H9 (cell line): Measurements from ENCODE around the gene VIT. TPM values are rescaled to one million over a fixed set of nuclear protein-coding genes. Genes with fewer than 3 reads are reported as not detected.

ENCODE experiments used
- DNase-seq: peaks from one replicate; pipeline ENCODE4 v3.0.0-alpha.2; 2017
- H2AFZ ChIP-seq: one replicate; pipeline ENCODE4 v1.6.1; 2013; ENCODE audit warnings: mild to moderate bottlenecking, low read length, control low read depth, moderate library complexity
- H2AK5ac ChIP-seq: 2 replicates; pipeline ENCODE4 v1.6.1; 2013; ENCODE audit warnings: low read length, control low read depth, mixed read lengths; ENCODE audit not compliant: insufficient read length
- H2BK120ac ChIP-seq: one replicate; pipeline ENCODE4 v1.6.1; 2013; ENCODE audit warnings: low read depth, mild to moderate bottlenecking, low read length, control low read depth, inconsistent platforms; ENCODE audit not compliant: poor library complexity, severe bottlenecking
- H2BK12ac ChIP-seq: 2 replicates; pipeline ENCODE4 v1.6.1; 2013; ENCODE audit warnings: low read length, control low read depth, mixed read lengths, low read depth; ENCODE audit not compliant: insufficient read length
- H2BK15ac ChIP-seq: 2 replicates; pipeline ENCODE4 v1.6.1; 2013; ENCODE audit warnings: low read depth, low read length, control low read depth
- H2BK20ac ChIP-seq: one replicate; pipeline ENCODE4 v1.6.1; 2013; ENCODE audit warnings: low read depth, mild to moderate bottlenecking, low read length, control low read depth, inconsistent platforms; ENCODE audit not compliant: poor library complexity, severe bottlenecking
- H2BK5ac ChIP-seq: 2 replicates; pipeline ENCODE4 v1.6.1; 2013; ENCODE audit warnings: low read length, control low read depth, mixed read lengths; ENCODE audit not compliant: insufficient read length
- H3K14ac ChIP-seq: 2 replicates; pipeline ENCODE4 v1.6.1; 2013; ENCODE audit warnings: low read length, control low read depth; ENCODE audit not compliant: insufficient read depth
- H3K18ac ChIP-seq: 2 replicates; pipeline ENCODE4 v1.6.1; 2013; ENCODE audit warnings: low read depth, mild to moderate bottlenecking, mixed read lengths, low read length, control low read depth; ENCODE audit not compliant: insufficient read length
- H3K23ac ChIP-seq: 2 replicates; pipeline ENCODE4 v1.6.1; 2013; ENCODE audit warnings: low read length, control low read depth, mixed read lengths, low read depth; ENCODE audit not compliant: insufficient read length
- H3K23me2 ChIP-seq: 2 replicates; pipeline ENCODE4 v1.6.1; 2013; ENCODE audit warnings: low read depth, mild to moderate bottlenecking, mixed read lengths, low read length, control low read depth; ENCODE audit not compliant: insufficient read length, poor library complexity, severe bottlenecking
- H3K27ac ChIP-seq: 2 replicates; pipeline ENCODE4 v1.5.1; 2013; ENCODE audit warnings: low read length, control low read depth, mixed read lengths, low read depth; ENCODE audit not compliant: insufficient read length
- H3K27me3 ChIP-seq: 2 replicates; pipeline ENCODE4 v1.6.1; 2013; ENCODE audit warnings: low read length, control low read depth, inconsistent platforms; ENCODE audit not compliant: insufficient read depth
- H3K4ac ChIP-seq: 2 replicates; pipeline ENCODE4 v1.6.1; 2013; ENCODE audit warnings: low read depth, mild to moderate bottlenecking, control low read depth, inconsistent platforms, low read length, moderate library complexity
- H3K4me1 ChIP-seq: 2 replicates; pipeline ENCODE4 v1.6.1; 2013; ENCODE audit warnings: low read length, control low read depth, inconsistent platforms; ENCODE audit not compliant: insufficient read depth
- H3K4me2 ChIP-seq: 2 replicates; pipeline ENCODE4 v1.6.1; 2013; ENCODE audit warnings: low read length, control low read depth, mixed read lengths; ENCODE audit not compliant: insufficient read length, insufficient read depth
- H3K56ac ChIP-seq: 2 replicates; pipeline ENCODE4 v1.6.1; 2013; ENCODE audit warnings: low read depth, mild to moderate bottlenecking, mixed read lengths, low read length, control low read depth; ENCODE audit not compliant: insufficient read length
- H3K79me1 ChIP-seq: 2 replicates; pipeline ENCODE4 v1.6.1; 2013; ENCODE audit warnings: low read depth, mild to moderate bottlenecking, moderate library complexity, low read length, control low read depth, inconsistent platforms; ENCODE audit not compliant: insufficient read depth, poor library complexity, severe bottlenecking
- H3K79me2 ChIP-seq: 2 replicates; pipeline ENCODE4 v1.6.1; 2013; ENCODE audit warnings: low read length, control low read depth, inconsistent platforms; ENCODE audit not compliant: insufficient read depth
- H3K9ac ChIP-seq: 2 replicates; pipeline ENCODE4 v1.6.1; 2013; ENCODE audit warnings: low read length, control low read depth, mixed read lengths; ENCODE audit not compliant: insufficient read length; ENCODE audit errors: extremely low read depth
- H3K9me3 ChIP-seq: one replicate; pipeline ENCODE4 v1.6.1; 2013; ENCODE audit warnings: low read depth, low read length, inconsistent platforms; ENCODE audit not compliant: control insufficient read depth
- H3T11ph ChIP-seq: one replicate; pipeline ENCODE4 v1.6.1; 2013; ENCODE audit warnings: mild to moderate bottlenecking, low read length, control low read depth, inconsistent platforms
- H4K20me1 ChIP-seq: one replicate; pipeline ENCODE4 v1.6.1; 2013; ENCODE audit not compliant: control insufficient read depth, insufficient read length, insufficient read depth
- H4K5ac ChIP-seq: 2 replicates; pipeline ENCODE4 v1.6.1; 2013; ENCODE audit warnings: low read depth, mild to moderate bottlenecking, mixed read lengths, low read length, control low read depth; ENCODE audit not compliant: insufficient read length
- H4K8ac ChIP-seq: replicated peaks from 2 replicates; pipeline ENCODE4 v1.6.1; 2013; ENCODE audit warnings: low read length, control low read depth, mixed read lengths, low read depth; ENCODE audit not compliant: insufficient read length
- H4K91ac ChIP-seq: 2 replicates; pipeline ENCODE4 v1.6.1; 2013; ENCODE audit warnings: low read depth, mild to moderate bottlenecking, moderate library complexity, mixed read lengths, low read length, control low read depth; ENCODE audit not compliant: insufficient read length
- H3K27ac Mint-ChIP-seq, 3 experiments: 2 replicates in 2 of 3; 3 replicates in 1 of 3; pipeline ENCODE4 v1.8.0; 2020 to 2021; ENCODE audit warnings: mixed read lengths in 3 of 3, mild to moderate bottlenecking in 1 of 3, moderate library complexity in 1 of 3
- H3K27me3 Mint-ChIP-seq: 2 replicates; pipeline ENCODE4 v1.8.0; 2021; ENCODE audit warnings: low read depth, mild to moderate bottlenecking, moderate library complexity, mixed read lengths
- H3K36me3 Mint-ChIP-seq, 3 experiments: 2 replicates in 2 of 3; 3 replicates in 1 of 3; pipeline ENCODE4 v1.8.0; 2020 to 2021; ENCODE audit warnings: low read depth in 3 of 3, mixed read lengths in 3 of 3; ENCODE audit not compliant: insufficient read depth in 1 of 3
- H3K4me1 Mint-ChIP-seq, 2 experiments: 2 replicates each; pipeline ENCODE4 v1.8.0; 2020; ENCODE audit warnings: mixed read lengths in 2 of 2
- H3K4me3 Mint-ChIP-seq, 2 experiments: 2 replicates in 1 of 2; 3 replicates in 1 of 2; pipeline ENCODE4 v1.8.0; 2020 to 2021; ENCODE audit warnings: mild to moderate bottlenecking in 2 of 2, mixed read lengths in 2 of 2, moderate library complexity in 1 of 2
- H3K9me3 Mint-ChIP-seq, 2 experiments: 2 replicates in 1 of 2; 3 replicates in 1 of 2; pipeline ENCODE4 v1.8.0; 2020; ENCODE audit warnings: mild to moderate bottlenecking in 2 of 2, mixed read lengths in 2 of 2, moderate library complexity in 1 of 2
- CTCF ChIP-seq: fragments of 200-600 bp; sonication (generic); conservative IDR thresholded peaks from 3 replicates; pipeline ENCODE4 v1.8.0; 2021; ENCODE audit warnings: antibody characterized with exemption, mild to moderate bottlenecking
- WGBS: extraction: QIAGEN DNeasy Blood & Tissue Kit; methylation state at CpG from one replicate; pipeline ENCODE4 v1.1.7; 2013; ENCODE audit warnings: missing lambda C conversion rate, low lambda C conversion rate, mixed read lengths; ENCODE audit not compliant: insufficient read length; ENCODE audit errors: extremely low coverage; 5-methylcytosine and 5-hydroxymethylcytosine counted together
- total RNA-seq: library from RNA; stranded (reverse); gene quantifications from 2 replicates; pipeline ENCODE4 v1.2.1, GENCODE V29; 2021

Gene VIT
- total RNA-seq, 1 experiment from 2014 or later = 0.15 TPM

- H3K79me1 ChIP-seq = no peaks in the 10 kb centered on the region
- no peaks in the 10 kb centered on the region for H4K20me1 ChIP-seq
- no peak overlapping the region for H2BK120ac ChIP-seq
- no peaks in the 10 kb centered on the region for H3K79me2 ChIP-seq
- H2BK15ac ChIP-seq = no peak overlapping the region
- H3K23ac ChIP-seq = no peak overlapping the region
- H2BK5ac ChIP-seq = no peak overlapping the region
- H3K23me2 ChIP-seq = no peaks in the 10 kb centered on the region
- H4K8ac ChIP-seq = no peak overlapping the region
- Mint-ChIP-seq H3K9me3 (no peaks in the 10 kb centered on the region), H3K4me1 (peaks cover 11% of the 10 kb centered on the region in 2 experiments), H3K36me3 (no peaks in the 10 kb centered on the region), H3K4me3 (no peak overlapping the region), H3K27ac (no peak overlapping the region), H3K27me3 (no peaks in the 10 kb centered on the region)
- no peak overlapping the region for H3K56ac ChIP-seq
- no peak overlapping the region for H3K18ac ChIP-seq
- H3K9ac ChIP-seq = no peak overlapping the region
- H3T11ph ChIP-seq = no peak overlapping the region
- no peak overlapping the region for H2BK20ac ChIP-seq
- H4K91ac ChIP-seq = no peak overlapping the region
- WGBS = no CpG with 5 or more reads among the region's 3 CpGs
- DNase-seq = no peak
- no peak overlapping the region for H3K27ac ChIP-seq
- no peak overlapping the region for H3K4me2 ChIP-seq
- H3K9me3 ChIP-seq = no peaks in the 10 kb centered on the region
- TF ChIP-seq CTCF = no peak
- H2AK5ac ChIP-seq = no peak overlapping the region
- no peak overlapping the region for H2BK12ac ChIP-seq
- H3K14ac ChIP-seq = no peak overlapping the region
- no peak overlapping the region for H3K4ac ChIP-seq
- H4K5ac ChIP-seq = no peak overlapping the region
- H2AFZ ChIP-seq = no peak overlapping the region
- no peaks in the 10 kb centered on the region; the same call in 1 of the 2 replicates for H3K4me1 ChIP-seq
- H3K27me3 ChIP-seq = no peaks in the 10 kb centered on the region
Observed at GRCh38 chr2:36798724-36799123, 102.2 kb downstream of the VIT start.
